Stomach (tissue), 9 donors: ENCODE data around the gene NAGK. TPM values are rescaled to one million over a fixed set of nuclear protein-coding genes. Genes with fewer than 3 reads are reported as not detected.

Experiments used
- DNase-seq, 2 donors: peaks; one replicate each; pipeline versions ENCODE4 v3.0.0 to v3.0.0-alpha.2; 2013 to 2019
- H3K27ac ChIP-seq, 5 donors: fragments of 200-600 bp in 4 of 5; sonication (generic) in 4 of 5; one replicate each; pipeline ENCODE4 v1.5.1; 2013 to 2019; ENCODE audit warnings: mild to moderate bottlenecking in 1 of 5, moderate library complexity in 1 of 5
- H3K27me3 ChIP-seq, 3 donors: fragments of 200-600 bp; sonication (generic); one replicate each; pipeline ENCODE4 v1.5.1; 2017 to 2019; ENCODE audit warnings: mixed run types in 1 of 3
- H3K36me3 ChIP-seq, 4 donors: fragments of 200-600 bp; sonication (generic); 1 replicate in 3 of 4; 2 replicates in 1 of 4; pipeline ENCODE4 v1.5.1; 2016 to 2019
- H3K4me1 ChIP-seq, 4 donors: fragments of 200-600 bp; sonication (generic); one replicate each; pipeline ENCODE4 v1.5.1; 2016 to 2019
- H3K4me3 ChIP-seq, 4 donors: fragments of 200-600 bp; sonication (generic) in 3 of 4; one replicate each; pipeline ENCODE4 v1.5.1; 2016 to 2019; ENCODE audit warnings: mild to moderate bottlenecking in 1 of 4
- H3K9me3 ChIP-seq, 4 donors: fragments of 200-600 bp; sonication (generic); one replicate each; pipeline ENCODE4 v1.5.1; 2016 to 2019
- CTCF ChIP-seq, 7 experiments: fragments of 450-650 bp in 4 of 7; fragments of 200-600 bp in 3 of 7; sonication (generic) in 3 of 7; IDR thresholded peaks; one replicate each; pipeline ENCODE4 v1.5.1; 2016 to 2019; ENCODE audit warnings: antibody characterized with exemption in 7 of 7, control low read depth in 2 of 7, mild to moderate bottlenecking in 1 of 7
- EP300 ChIP-seq: sonication (generic); formaldehyde crosslinking; IDR thresholded peaks from one replicate; pipeline ENCODE4 v1.6.1; 2017; ENCODE audit warnings: antibody characterized with exemption
- POLR2A ChIP-seq, 4 donors: fragments of 450-650 bp; IDR thresholded peaks; one replicate each; pipeline ENCODE4 v1.6.1; 2016; ENCODE audit warnings: antibody characterized with exemption in 4 of 4, control low read depth in 2 of 4, mild to moderate bottlenecking in 1 of 4, moderate library complexity in 1 of 4
- POLR2AphosphoS5 ChIP-seq, 3 donors: sonication (generic); formaldehyde crosslinking; IDR thresholded peaks; one replicate each; pipeline ENCODE4 v1.6.1; 2016; ENCODE audit warnings: antibody characterized with exemption in 3 of 3
- WGBS, 5 donors: extraction: QIAGEN DNeasy Blood & Tissue Kit in 3 of 5; methylation state at CpG; one replicate each; pipeline versions ENCODE4 v1.1.5 to v1.1.7; 2013 to 2018; 5-methylcytosine and 5-hydroxymethylcytosine counted together
- intact Hi-C: fragments of 100-400 bp; cut with DNase I; formaldehyde crosslinking; loops from one replicate; pipeline ENCODE4 v1.15.1; 2023; ENCODE audit warnings: low total_unique reads
- polyA plus RNA-seq, 3 donors: library from polyadenylated mRNA; stranded (reverse); fragments of 200-250 nt; gene quantifications; one replicate each; pipeline ENCODE4 v1.2.3, GENCODE V29; 2013
- total RNA-seq, 5 donors: library from RNA; depleted of rRNA; stranded (reverse); fragments of >200 nt; gene quantifications; one replicate each; pipeline versions ENCODE4 v1.1.0 to v1.2.3, GENCODE V29; 2014 to 2016
- donor health status: healthy with polysubstance abuse.
- donor health status: Bipolar disorder and iron deficiency.
- donor health status: healthy.

Gene NAGK
- total and polyA plus RNA-seq, 8 donors, result 25.9 to 124 (median 91.4) TPM

- Histone ChIP-seq H3K4me3 (peak overlapping the region; percentile 66 to 97 (median 78)), H3K27me3 (no peaks in the 10 kb centered on the region), H3K36me3 (peaks cover 4 to 14% (median 4%) of the 10 kb centered on the region in 4 donors), H3K27ac (peak overlapping the region; percentile 95 to 99 (median 97)), H3K9me3 (no peaks in the 10 kb centered on the region), H3K4me1 (peaks cover 13 to 74% (median 55%) of the 10 kb centered on the region in 4 donors)
- intact Hi-C loops, result no loop called here
- peak in 1 of 2 donors; percentile 64 for DNase-seq
- peak in 1 of 3 donors; percentile 39 for TF ChIP-seq POLR2AphosphoS5 (IDR thresholded peaks at IDR 0.05)
- no peak for TF ChIP-seq EP300
- WGBS, 5 donors, result 3 to 7% (median 5%) methylated on average over 24 to 26 of the region's 26 CpGs
These were observed 756 bp upstream of the NAGK start for GRCh38 chr2:71067567-71068217.

- peaks cover 13 to 64% (median 57%) of the 10 kb centered on the region in 4 donors for H3K4me1 ChIP-seq
- H3K27me3 ChIP-seq, result no peaks in the 10 kb centered on the region
- intact Hi-C loops, result no loop called here
- peak overlapping the region; percentile 66 to 97 (median 78) for H3K4me3 ChIP-seq
- peak overlapping the region in 4 of 5 donors; percentile 95 to 99 (median 96) for H3K27ac ChIP-seq
- no peaks in the 10 kb centered on the region for H3K9me3 ChIP-seq
- H3K36me3 ChIP-seq, result peaks cover 20 to 31% (median 21%) of the 10 kb centered on the region in 4 donors
- 40 to 47% (median 44%) methylated on average over 5 of the region's 5 CpGs for WGBS, 5 donors
- DNase-seq, result no peak
- no peak for TF ChIP-seq POLR2A (IDR thresholded peaks at IDR 0.05)
- no peak for TF ChIP-seq EP300
- no peak for TF ChIP-seq POLR2AphosphoS5 (IDR thresholded peaks at IDR 0.05)
- TF ChIP-seq CTCF (IDR thresholded peaks at IDR 0.05), result no peak
These were observed 928 bp downstream of the NAGK start for GRCh38 chr2:71069376-71069775.

- intact Hi-C loops, result no loop called here
- H3K27me3 ChIP-seq, result no peaks in the 10 kb centered on the region
- peak overlapping the region in 2 of 4 donors; percentile 81 to 97 for H3K4me3 ChIP-seq
- TF ChIP-seq EP300, result no peak
- peak in 2 of 7 experiments; percentile 25 to 28 for TF ChIP-seq CTCF (IDR thresholded peaks at IDR 0.05)
- H3K9me3 ChIP-seq, result no peaks in the 10 kb centered on the region
- H3K4me1 ChIP-seq, result peaks cover 13 to 61% (median 52%) of the 10 kb centered on the region in 4 donors
- peak in 1 of 2 donors; percentile 62 for DNase-seq
- peaks cover 26 to 41% (median 32%) of the 10 kb centered on the region in 4 donors for H3K36me3 ChIP-seq
- 52 to 67% (median 56%) methylated on average over 10 of the region's 10 CpGs for WGBS, 5 donors
- peak overlapping the region in 3 of 5 donors; percentile 36 to 71 (median 47) for H3K27ac ChIP-seq
These were observed 2.0 kb downstream of the NAGK start for GRCh38 chr2:71070294-71071093.

- H3K9me3 ChIP-seq, result no peaks in the 10 kb centered on the region
- H3K4me1 ChIP-seq, result peaks cover 13 to 59% (median 46%) of the 10 kb centered on the region in 4 donors
- no peak for TF ChIP-seq POLR2AphosphoS5 (IDR thresholded peaks at IDR 0.05)
- TF ChIP-seq CTCF (IDR thresholded peaks at IDR 0.05), result no peak
- no peak for TF ChIP-seq POLR2A (IDR thresholded peaks at IDR 0.05)
- TF ChIP-seq EP300, result no peak
- H3K27ac ChIP-seq, result peak overlapping the region in 4 of 5 donors; percentile 36 to 71 (median 42)
- 68 to 78% (median 71%) methylated on average over 14 of the region's 14 CpGs for WGBS, 5 donors
- H3K4me3 ChIP-seq, result no peak overlapping the region
- H3K27me3 ChIP-seq, result no peaks in the 10 kb centered on the region
- peak in 1 of 2 donors; percentile 73 for DNase-seq
- intact Hi-C loops, result no loop called here
- H3K36me3 ChIP-seq, result peaks cover 36 to 55% (median 46%) of the 10 kb centered on the region in 4 donors
These were observed 3.4 kb downstream of the NAGK start for GRCh38 chr2:71071681-71072398.
